Liver (tissue), 3 donors: Measurements from ENCODE around the gene AJM1.
"Not testable (repeated sequence)": the region's sequence is repeated elsewhere in the genome, so short reads cannot be mapped to it uniquely, and the experiment has no call there.

Source experiments
- EGR1 ChIP-seq, 2 donors: IDR thresholded peaks; 2 replicates each; pipeline ENCODE4 v1.6.1; 2016 to 2018; ENCODE audit warnings: antibody characterized with exemption in 2 of 2, low read depth in 2 of 2
- HNF4A ChIP-seq, 2 donors: conservative IDR thresholded peaks; 2 replicates each; pipeline ENCODE4 v1.6.1; 2016; ENCODE audit warnings: antibody characterized with exemption in 2 of 2, mild to moderate bottlenecking in 2 of 2
- JUND ChIP-seq, 2 donors: IDR thresholded peaks; 2 replicates each; pipeline ENCODE4 v1.6.1; 2016; ENCODE audit warnings: antibody characterized with exemption in 2 of 2
- RAD21 ChIP-seq, 2 donors: IDR thresholded peaks; 2 replicates each; pipeline ENCODE4 v1.6.1; 2016; ENCODE audit warnings: antibody characterized with exemption in 2 of 2, mild to moderate bottlenecking in 2 of 2
- SP1 ChIP-seq: IDR thresholded peaks from 2 replicates; pipeline ENCODE4 v1.6.1; 2018; ENCODE audit warnings: antibody characterized with exemption, mild to moderate bottlenecking
- TAF1 ChIP-seq: conservative IDR thresholded peaks from 2 replicates; pipeline ENCODE4 v1.6.1; 2016; ENCODE audit warnings: antibody characterized with exemption, mild to moderate bottlenecking
- YY1 ChIP-seq: IDR thresholded peaks from 2 replicates; pipeline ENCODE4 v1.6.1; 2016; ENCODE audit warnings: antibody characterized with exemption, mild to moderate bottlenecking
- TF ChIP-seq, protein P1 (sequence below): fragments of 150-350 bp; IDR thresholded peaks from 2 replicates; pipeline ENCODE4 v1.5.1; 2017; ENCODE audit warnings: improper control_type of control experiment, low read depth, low read length; ENCODE audit not compliant: missing input control
- TF ChIP-seq, protein P2 (sequence below): IDR thresholded peaks from 2 replicates; pipeline ENCODE4 v1.6.1; 2016; ENCODE audit warnings: antibody characterized with exemption, mild to moderate bottlenecking
- TF ChIP-seq, protein P3 (sequence below): IDR thresholded peaks from 2 replicates; pipeline ENCODE4 v1.6.1; 2016; ENCODE audit warnings: antibody characterized with exemption
- TF ChIP-seq, protein P4 (sequence below): IDR thresholded peaks from 2 replicates; pipeline ENCODE4 v1.6.1; 2016; ENCODE audit warnings: antibody characterized with exemption
- donor health status: healthy.
- donor health status: healthy.

DNA sequence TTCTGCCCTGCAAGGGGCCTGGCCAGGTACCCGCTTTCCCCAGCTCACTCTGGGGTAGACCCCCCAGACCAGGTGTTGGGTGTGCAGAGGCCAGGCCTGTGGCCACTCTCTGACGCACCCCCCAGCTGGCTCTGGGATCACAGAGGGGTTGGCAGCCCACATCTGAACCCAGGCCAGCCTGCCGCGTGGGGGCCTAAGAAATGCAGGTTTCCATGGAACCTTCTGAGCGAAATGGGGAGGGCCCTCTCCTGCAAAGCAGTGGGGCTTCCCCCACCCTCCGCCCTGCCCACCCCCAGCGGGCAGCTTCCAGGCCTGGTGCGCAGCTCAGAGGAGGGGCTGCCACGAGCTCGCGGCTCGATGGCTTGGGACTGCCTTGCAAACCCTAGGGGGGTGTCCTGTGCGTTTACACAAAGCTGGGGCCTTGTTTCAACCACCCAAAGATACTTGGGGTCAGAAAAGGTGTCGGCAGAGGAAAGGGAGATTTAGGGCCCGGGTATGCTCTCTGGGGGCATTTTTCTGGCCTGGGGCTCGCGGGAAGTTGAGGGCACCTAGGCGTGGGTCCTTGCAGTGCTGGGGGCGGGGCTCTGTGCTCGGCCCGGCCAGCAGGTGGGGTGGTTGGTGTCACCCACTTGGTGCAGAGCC, 1.0 kb downstream of the AJM1 start:
- TF ChIP-seq, protein P1, sequence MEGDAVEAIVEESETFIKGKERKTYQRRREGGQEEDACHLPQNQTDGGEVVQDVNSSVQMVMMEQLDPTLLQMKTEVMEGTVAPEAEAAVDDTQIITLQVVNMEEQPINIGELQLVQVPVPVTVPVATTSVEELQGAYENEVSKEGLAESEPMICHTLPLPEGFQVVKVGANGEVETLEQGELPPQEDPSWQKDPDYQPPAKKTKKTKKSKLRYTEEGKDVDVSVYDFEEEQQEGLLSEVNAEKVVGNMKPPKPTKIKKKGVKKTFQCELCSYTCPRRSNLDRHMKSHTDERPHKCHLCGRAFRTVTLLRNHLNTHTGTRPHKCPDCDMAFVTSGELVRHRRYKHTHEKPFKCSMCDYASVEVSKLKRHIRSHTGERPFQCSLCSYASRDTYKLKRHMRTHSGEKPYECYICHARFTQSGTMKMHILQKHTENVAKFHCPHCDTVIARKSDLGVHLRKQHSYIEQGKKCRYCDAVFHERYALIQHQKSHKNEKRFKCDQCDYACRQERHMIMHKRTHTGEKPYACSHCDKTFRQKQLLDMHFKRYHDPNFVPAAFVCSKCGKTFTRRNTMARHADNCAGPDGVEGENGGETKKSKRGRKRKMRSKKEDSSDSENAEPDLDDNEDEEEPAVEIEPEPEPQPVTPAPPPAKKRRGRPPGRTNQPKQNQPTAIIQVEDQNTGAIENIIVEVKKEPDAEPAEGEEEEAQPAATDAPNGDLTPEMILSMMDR: not testable (repeated sequence)
- not testable (repeated sequence) for TF ChIP-seq JUND (IDR thresholded peaks at IDR 0.05); SP1; HNF4A (conservative IDR thresholded peaks at IDR 0.05); RAD21 (IDR thresholded peaks at IDR 0.05); YY1; EGR1 (IDR thresholded peaks at IDR 0.05; ENCODE audit: low read depth in 2 of 2); TAF1
- TF ChIP-seq, protein P2, sequence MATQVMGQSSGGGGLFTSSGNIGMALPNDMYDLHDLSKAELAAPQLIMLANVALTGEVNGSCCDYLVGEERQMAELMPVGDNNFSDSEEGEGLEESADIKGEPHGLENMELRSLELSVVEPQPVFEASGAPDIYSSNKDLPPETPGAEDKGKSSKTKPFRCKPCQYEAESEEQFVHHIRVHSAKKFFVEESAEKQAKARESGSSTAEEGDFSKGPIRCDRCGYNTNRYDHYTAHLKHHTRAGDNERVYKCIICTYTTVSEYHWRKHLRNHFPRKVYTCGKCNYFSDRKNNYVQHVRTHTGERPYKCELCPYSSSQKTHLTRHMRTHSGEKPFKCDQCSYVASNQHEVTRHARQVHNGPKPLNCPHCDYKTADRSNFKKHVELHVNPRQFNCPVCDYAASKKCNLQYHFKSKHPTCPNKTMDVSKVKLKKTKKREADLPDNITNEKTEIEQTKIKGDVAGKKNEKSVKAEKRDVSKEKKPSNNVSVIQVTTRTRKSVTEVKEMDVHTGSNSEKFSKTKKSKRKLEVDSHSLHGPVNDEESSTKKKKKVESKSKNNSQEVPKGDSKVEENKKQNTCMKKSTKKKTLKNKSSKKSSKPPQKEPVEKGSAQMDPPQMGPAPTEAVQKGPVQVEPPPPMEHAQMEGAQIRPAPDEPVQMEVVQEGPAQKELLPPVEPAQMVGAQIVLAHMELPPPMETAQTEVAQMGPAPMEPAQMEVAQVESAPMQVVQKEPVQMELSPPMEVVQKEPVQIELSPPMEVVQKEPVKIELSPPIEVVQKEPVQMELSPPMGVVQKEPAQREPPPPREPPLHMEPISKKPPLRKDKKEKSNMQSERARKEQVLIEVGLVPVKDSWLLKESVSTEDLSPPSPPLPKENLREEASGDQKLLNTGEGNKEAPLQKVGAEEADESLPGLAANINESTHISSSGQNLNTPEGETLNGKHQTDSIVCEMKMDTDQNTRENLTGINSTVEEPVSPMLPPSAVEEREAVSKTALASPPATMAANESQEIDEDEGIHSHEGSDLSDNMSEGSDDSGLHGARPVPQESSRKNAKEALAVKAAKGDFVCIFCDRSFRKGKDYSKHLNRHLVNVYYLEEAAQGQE: not testable (repeated sequence)
- TF ChIP-seq, protein P3, sequence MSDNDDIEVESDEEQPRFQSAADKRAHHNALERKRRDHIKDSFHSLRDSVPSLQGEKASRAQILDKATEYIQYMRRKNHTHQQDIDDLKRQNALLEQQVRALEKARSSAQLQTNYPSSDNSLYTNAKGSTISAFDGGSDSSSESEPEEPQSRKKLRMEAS: not testable (repeated sequence)
- TF ChIP-seq, protein P4, sequence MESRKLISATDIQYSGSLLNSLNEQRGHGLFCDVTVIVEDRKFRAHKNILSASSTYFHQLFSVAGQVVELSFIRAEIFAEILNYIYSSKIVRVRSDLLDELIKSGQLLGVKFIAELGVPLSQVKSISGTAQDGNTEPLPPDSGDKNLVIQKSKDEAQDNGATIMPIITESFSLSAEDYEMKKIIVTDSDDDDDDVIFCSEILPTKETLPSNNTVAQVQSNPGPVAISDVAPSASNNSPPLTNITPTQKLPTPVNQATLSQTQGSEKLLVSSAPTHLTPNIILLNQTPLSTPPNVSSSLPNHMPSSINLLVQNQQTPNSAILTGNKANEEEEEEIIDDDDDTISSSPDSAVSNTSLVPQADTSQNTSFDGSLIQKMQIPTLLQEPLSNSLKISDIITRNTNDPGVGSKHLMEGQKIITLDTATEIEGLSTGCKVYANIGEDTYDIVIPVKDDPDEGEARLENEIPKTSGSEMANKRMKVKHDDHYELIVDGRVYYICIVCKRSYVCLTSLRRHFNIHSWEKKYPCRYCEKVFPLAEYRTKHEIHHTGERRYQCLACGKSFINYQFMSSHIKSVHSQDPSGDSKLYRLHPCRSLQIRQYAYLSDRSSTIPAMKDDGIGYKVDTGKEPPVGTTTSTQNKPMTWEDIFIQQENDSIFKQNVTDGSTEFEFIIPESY: not testable (repeated sequence)
